HepG2 (cell line): ENCODE data around the gene SLC25A45. TPM values are rescaled to one million over a fixed set of nuclear protein-coding genes. Genes with fewer than 3 reads are reported as not detected.
A peak's percentile ranks its signal among the peaks of the same experiment; 100 is the strongest.

ENCODE experiments used
- CEBPG ChIP-seq: IDR thresholded peaks from 2 replicates; pipeline ENCODE4 v1.6.1; 2016
- GTF3A ChIP-seq: sonication (generic); formaldehyde crosslinking; conservative IDR thresholded peaks from 2 replicates; pipeline ENCODE4 v1.4.0; 2020; ENCODE audit warnings: mild to moderate bottlenecking, missing genetic modification reagents
- HMGXB3 ChIP-seq: sonication (generic); formaldehyde crosslinking; IDR thresholded peaks from 2 replicates; pipeline ENCODE4 v1.4.0; 2020; ENCODE audit warnings: missing genetic modification reagents, borderline replicate concordance
- PCBP1 ChIP-seq: fragments of 200-400 bp; formaldehyde crosslinking; IDR thresholded peaks from 2 replicates; pipeline ENCODE4 v1.6.1; 2017; ENCODE audit warnings: mild to moderate bottlenecking, low read depth, low read length, borderline replicate concordance
- SOX13 ChIP-seq, 3 experiments: fragments of 450-650 bp in 1 of 3; sonication (generic) in 1 of 3; formaldehyde crosslinking in 1 of 3; IDR thresholded peaks in 2 of 3; conservative IDR thresholded peaks in 1 of 3; 2 replicates each; pipeline versions ENCODE4 v1.5.0 to v1.6.1; 2016 to 2020; ENCODE audit warnings: antibody characterized with exemption in 1 of 3, mild to moderate bottlenecking in 1 of 3, missing compliant biosample characterization in 1 of 3, missing genetic modification reagents in 1 of 3, moderate library complexity in 1 of 3
- TFDP1 ChIP-seq: IDR thresholded peaks from 2 replicates; pipeline ENCODE4 v1.6.1; 2016; ENCODE audit warnings: missing compliant biosample characterization, missing genetic modification reagents, borderline replicate concordance
- ZBTB40 ChIP-seq, 2 experiments: fragments of 450-650 bp in 1 of 2; sonication (generic) in 1 of 2; formaldehyde crosslinking in 1 of 2; IDR thresholded peaks; 2 replicates each; pipeline versions ENCODE4 v1.6.1 to v1.8.0; 2016 to 2022; ENCODE audit warnings: antibody characterized with exemption in 1 of 2, mild to moderate bottlenecking in 1 of 2, missing genetic modification reagents in 1 of 2
- ZFX ChIP-seq: sonication (generic); formaldehyde crosslinking; IDR thresholded peaks from 2 replicates; pipeline ENCODE4 v1.4.0; 2020; ENCODE audit warnings: mild to moderate bottlenecking, low read depth, missing genetic modification reagents, moderate library complexity
- ZNF580 ChIP-seq: IDR thresholded peaks from 2 replicates; pipeline ENCODE4 v1.6.1; 2016; ENCODE audit warnings: low read depth, borderline replicate concordance
- ZNF691 ChIP-seq: sonication (generic); formaldehyde crosslinking; IDR thresholded peaks from 2 replicates; pipeline ENCODE4 v1.4.0; 2020; ENCODE audit warnings: missing genetic modification reagents, low read depth, mild to moderate bottlenecking, borderline replicate concordance
- polyA plus RNA-seq, 8 experiments: library from polyadenylated mRNA; depleted of rRNA in 3 of 8; stranded (reverse) in 7 of 8; unstranded in 1 of 8; fragments of >200 nt; fragmentation: Illumina TruSeq in 4 of 8; extraction: Trizol in 4 of 8; gene quantifications; 2 replicates each; pipeline versions ENCODE4 v1.2.1 to v1.2.3, GENCODE V29; 2011 to 2016; ENCODE audit warnings: low read depth in 4 of 8, missing spikeins in 1 of 8, mixed read lengths in 1 of 8; ENCODE audit not compliant: insufficient read depth in 1 of 8
- total RNA-seq, 5 experiments: library from RNA; depleted of rRNA; stranded (reverse); fragments of >200 nt; fragmentation: Illumina TruSeq; extraction: Trizol; gene quantifications; 2 replicates each; pipeline ENCODE4 v1.2.3, GENCODE V29; 2016; ENCODE audit warnings: low read depth in 1 of 5

Gene SLC25A45
- total and polyA plus RNA-seq, 2 of the 13 experiments (the other 11 are each of a cell fraction or from before 2014, with no cell fraction given): 1.2 to 3.4 TPM

- TF ChIP-seq ZNF691 (CRISPR knock-in tag): no peak
- peak; percentile 89 for TF ChIP-seq SOX13 (IDR thresholded peaks at IDR 0.05)
- peak; percentile 80 to 89; a peak in 2 of 4 replicates for TF ChIP-seq SOX13 (CRISPR knock-in tag; conservative IDR thresholded peaks at IDR 0.05 in 1 of 2, IDR thresholded peaks at IDR 0.05 in 1 of 2)
- no peak for TF ChIP-seq ZBTB40 (IDR thresholded peaks at IDR 0.05)
- no peak; the same call in 1 of the 2 replicates for TF ChIP-seq ZBTB40 (CRISPR knock-in tag; IDR thresholded peaks at IDR 0.05)
- peak; percentile 98 for TF ChIP-seq ZFX (CRISPR knock-in tag)
- TF ChIP-seq TFDP1 (CRISPR knock-in tag): peak; percentile 28; the same call in 1 of the 2 replicates
- TF ChIP-seq HMGXB3 (CRISPR knock-in tag): no peak; the same call in 1 of the 2 replicates
- peak; percentile 32; the same call in 1 of the 2 replicates for TF ChIP-seq ZNF580 (CRISPR knock-in tag)
- TF ChIP-seq PCBP1: 0 out of 2 replicates have a peak, but pooled peaks have one; percentile 62
- TF ChIP-seq CEBPG (CRISPR knock-in tag): peak; percentile 43
- TF ChIP-seq GTF3A (CRISPR knock-in tag): peak; percentile 27; the same call in 1 of the 2 replicates
Measured at GRCh38 chr11:65418681-65419459, 36.4 kb upstream of the SLC25A45 start (continued).
